Measurements from ENCODE around the gene PDZD2. TPM values are rescaled to one million over a fixed set of nuclear protein-coding genes. Genes with fewer than 3 reads are reported as not detected.

PDZD2 gene
- total RNA-seq, 1 donor, result 0.36 TPM

GRCh38 chr5:31854181-31855133, 215.5 kb downstream of the PDZD2 start:
- peak; percentile 86 for DNase-seq (ENCODE audit: insufficient read length, low spot score, missing footprints)

GRCh38 chr5:31855134-31856040, 216.5 kb downstream of the PDZD2 start:
- peak overlapping the region; percentile 61 for H3K4me3 ChIP-seq (ENCODE audit: insufficient read depth, low read length)
- peaks cover 7% of the 10 kb centered on the region for H3K4me1 ChIP-seq (ENCODE audit: insufficient read depth, low read length)
- H3K27me3 ChIP-seq (ENCODE audit: insufficient read depth, low read length), result peaks cover 38% of the 10 kb centered on the region
- H2AFZ ChIP-seq (ENCODE audit: low read length), result peak overlapping the region; percentile 72
- TF ChIP-seq CTCF (IDR thresholded peaks at IDR 0.05; ENCODE audit: extremely low read depth, low read depth, low read length), result peak; percentile 8
- peak; percentile 59 for DNase-seq (ENCODE audit: insufficient read length, low spot score, missing footprints)
- no peaks in the 10 kb centered on the region for H3K36me3 ChIP-seq (ENCODE audit: insufficient read depth, low read length)
- no peaks in the 10 kb centered on the region for H3K9me3 ChIP-seq (ENCODE audit: low read depth, low read length)
- H3K27ac ChIP-seq (ENCODE audit: low read depth, low read length), result no peak overlapping the region
- H3K4me2 ChIP-seq (ENCODE audit: insufficient read depth, low read length), result peak overlapping the region; percentile 77
- no peaks in the 10 kb centered on the region for H4K20me1 ChIP-seq (ENCODE audit: insufficient read depth, low read length)
- no peaks in the 10 kb centered on the region for H3K79me2 ChIP-seq (ENCODE audit: insufficient read depth, low read length)

More at GRCh38 chr5:31854181-31855133, 215.5 kb downstream of the PDZD2 start:
- H2AFZ ChIP-seq (ENCODE audit: low read length), result peak overlapping the region; percentile 72
- H3K27ac ChIP-seq (ENCODE audit: low read depth, low read length), result no peak overlapping the region
- H3K79me2 ChIP-seq (ENCODE audit: insufficient read depth, low read length), result no peaks in the 10 kb centered on the region
- peak overlapping the region; percentile 77 for H3K4me2 ChIP-seq (ENCODE audit: insufficient read depth, low read length)
- no peaks in the 10 kb centered on the region for H3K9me3 ChIP-seq (ENCODE audit: low read depth, low read length)
- H3K4me3 ChIP-seq (ENCODE audit: insufficient read depth, low read length), result peak overlapping the region; percentile 61
- H3K27me3 ChIP-seq (ENCODE audit: insufficient read depth, low read length), result peaks cover 38% of the 10 kb centered on the region
- peaks cover 7% of the 10 kb centered on the region for H3K4me1 ChIP-seq (ENCODE audit: insufficient read depth, low read length)
- H3K36me3 ChIP-seq (ENCODE audit: insufficient read depth, low read length), result no peaks in the 10 kb centered on the region
- no peaks in the 10 kb centered on the region for H4K20me1 ChIP-seq (ENCODE audit: insufficient read depth, low read length)
- TF ChIP-seq CTCF (IDR thresholded peaks at IDR 0.05; ENCODE audit: extremely low read depth, low read depth, low read length), result no peak

DNA sequence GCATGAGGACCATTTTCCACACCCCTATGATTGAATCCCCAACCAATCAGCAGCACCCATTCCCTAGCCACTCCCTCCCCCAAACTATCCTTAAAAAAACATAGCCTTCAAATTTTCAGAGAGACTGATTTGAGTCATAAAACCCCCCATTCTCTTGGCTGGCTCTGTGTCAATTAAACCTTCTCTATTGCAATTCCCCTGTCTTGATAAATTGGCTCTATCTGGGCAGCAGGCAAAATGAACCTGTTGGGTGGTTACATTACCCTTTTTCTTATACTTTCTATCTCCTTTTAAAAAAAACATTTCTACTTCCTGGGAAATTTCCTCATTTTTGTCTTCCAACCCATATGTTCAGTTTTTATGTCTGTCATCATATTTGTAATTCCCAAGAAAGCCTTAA, 220.2 kb downstream of the PDZD2 start:
- Histone ChIP-seq H3K4me3 (ENCODE audit: insufficient read depth, low read length) (no peak overlapping the region), H3K4me2 (ENCODE audit: insufficient read depth, low read length) (no peak overlapping the region), H4K20me1 (ENCODE audit: insufficient read depth, low read length) (no peaks in the 10 kb centered on the region), H2AFZ (ENCODE audit: low read length) (no peak overlapping the region), H3K9me3 (ENCODE audit: low read depth, low read length) (no peaks in the 10 kb centered on the region), H3K27me3 (ENCODE audit: insufficient read depth, low read length) (peaks cover 25% of the 10 kb centered on the region), H3K4me1 (ENCODE audit: insufficient read depth, low read length) (peaks cover 7% of the 10 kb centered on the region), H3K79me2 (ENCODE audit: insufficient read depth, low read length) (no peaks in the 10 kb centered on the region), H3K36me3 (ENCODE audit: insufficient read depth, low read length) (no peaks in the 10 kb centered on the region), H3K27ac (ENCODE audit: low read depth, low read length) (no peak overlapping the region)
- TF ChIP-seq CTCF (IDR thresholded peaks at IDR 0.05; ENCODE audit: extremely low read depth, low read depth, low read length), result no peak
- no peak for DNase-seq (ENCODE audit: insufficient read length, low spot score, missing footprints)
